K562 (cell line): ENCODE measurements around the gene PRDM16. TPM values are rescaled to one million over a fixed set of nuclear protein-coding genes. Genes with fewer than 3 reads are reported as not detected.

ENCODE experiments used
- ATAC-seq: fragments of 200-7000 bp; cut with Tn5 transposase; 3 replicates; pipeline ENCODE4 v1.9.1; 2020; ENCODE audit warnings: moderate library complexity
- BruUV-seq: library from RNA; stranded (reverse); fragments of 400-500 nt; replicated peaks from 2 replicates; lab custom pipeline; 2021; lab: Mats Ljungman, UMichigan
- CTCF ChIA-PET: fragments of 300-600 bp; formaldehyde crosslinking; extraction: SDS; loops from one replicate; lab custom pipeline; 2021; ENCODE audit warnings: low intra/inter-chr PET ratio; lab: Yijun Ruan, JAX
- POLR2A ChIA-PET: fragments of 300-600, 350-650 bp; sonication (Branson Sonifier 250); formaldehyde crosslinking; extraction: SDS; loops from one replicate; lab custom pipeline; 2021; ENCODE audit warnings: antibody characterized with exemption, inconsistent platforms; lab: Yijun Ruan, JAX
- DNase-seq, 4 experiments: peaks; one replicate each; pipeline versions ENCODE4 v3.0.0 to v3.0.0-alpha.2; 2011 to 2018; ENCODE audit warnings: low spot score in 3 of 4, mixed read lengths in 3 of 4; ENCODE audit errors: extremely low read depth in 1 of 4
- FAIRE-seq: peaks from 2 replicates; lab custom pipeline; 2011; peaks lifted over from hg19 to GRCh38; lab: Jason Lieb, UNC
- H2AFZ ChIP-seq: 2 replicates; pipeline ENCODE4 v1.6.0; 2011; ENCODE audit warnings: low read depth, low read length, control low read depth, inconsistent platforms
- H3K27ac ChIP-seq: fragments of 200-600 bp; 3 replicates; pipeline ENCODE4 v1.8.0; 2011; ENCODE audit warnings: low read depth, mild to moderate bottlenecking, control low read depth, inconsistent platforms, low read length, moderate library complexity, mixed read lengths; ENCODE audit errors: extremely low read depth
- H3K27me3 ChIP-seq, 2 experiments: fragments of 300-600 bp in 1 of 2; 2 replicates in 1 of 2; 3 replicates in 1 of 2; pipeline versions ENCODE4 v1.6.0 to v1.8.0; 2011; ENCODE audit warnings: inconsistent platforms in 2 of 2, low read length in 2 of 2, mild to moderate bottlenecking in 1 of 2, mixed read lengths in 1 of 2, moderate library complexity in 1 of 2; ENCODE audit not compliant: control insufficient read depth in 2 of 2, insufficient read depth in 2 of 2
- H3K36me3 ChIP-seq: fragments of 300-600 bp; 3 replicates; pipeline ENCODE4 v1.8.0; 2011; ENCODE audit warnings: mild to moderate bottlenecking, low read length, inconsistent platforms; ENCODE audit not compliant: control insufficient read depth, insufficient read depth
- H3K4me1 ChIP-seq, 2 experiments: fragments of 200-600 bp in 1 of 2; replicated peaks in 1 of 2; 2 replicates in 1 of 2; 3 replicates in 1 of 2; pipeline versions ENCODE4 v1.5.1 to v1.8.0; 2011; ENCODE audit warnings: inconsistent platforms in 2 of 2, low read length in 2 of 2, mild to moderate bottlenecking in 1 of 2, mixed read lengths in 1 of 2, moderate library complexity in 1 of 2; ENCODE audit not compliant: control insufficient read depth in 2 of 2, insufficient read depth in 2 of 2
- H3K4me2 ChIP-seq: 2 replicates; pipeline ENCODE4 v1.6.1; 2011; ENCODE audit warnings: low read length, control low read depth, inconsistent platforms, mixed read lengths; ENCODE audit not compliant: insufficient read depth
- H3K4me3 ChIP-seq: fragments of 200-600 bp; sonication (generic), shearing (Covaris generic); 2 replicates; pipeline ENCODE4 v1.5.1; 2016; ENCODE audit warnings: control low read depth, inconsistent platforms
- H3K79me2 ChIP-seq: fragments of 200-600 bp; 3 replicates; pipeline ENCODE4 v1.8.0; 2011; ENCODE audit warnings: low read length, inconsistent platforms; ENCODE audit not compliant: control insufficient read depth, insufficient read depth
- H3K9ac ChIP-seq, 2 experiments: 2 replicates each; pipeline versions ENCODE4 v1.6.0 to v1.6.1; 2011; ENCODE audit warnings: low read depth in 2 of 2, low read length in 2 of 2, control low read depth in 1 of 2, inconsistent platforms in 1 of 2, mild to moderate bottlenecking in 1 of 2, mixed read lengths in 1 of 2; ENCODE audit not compliant: insufficient read depth in 1 of 2
- H3K9me1 ChIP-seq: one replicate; pipeline ENCODE4 v1.6.0; 2011; ENCODE audit warnings: inconsistent platforms, mild to moderate bottlenecking, low read length, moderate library complexity; ENCODE audit not compliant: control insufficient read depth, insufficient read depth
- H3K9me3 ChIP-seq: replicated peaks from 2 replicates; pipeline ENCODE4 v1.5.1; 2011; ENCODE audit warnings: low read depth, low read length, inconsistent platforms; ENCODE audit not compliant: control insufficient read depth, insufficient read depth
- H4K20me1 ChIP-seq: replicated peaks from 2 replicates; pipeline ENCODE4 v1.6.1; 2011; ENCODE audit warnings: low read length, inconsistent platforms, mixed read lengths; ENCODE audit not compliant: control insufficient read depth, insufficient read depth
- BHLHE40 ChIP-seq: IDR thresholded peaks from 2 replicates; pipeline ENCODE4 v1.6.1; 2011; ENCODE audit warnings: low read length, improper control_type of control experiment
- CXXC5 ChIP-seq: fragments of 250-450 bp; sonication (Bioruptor Pico); IDR thresholded peaks from 2 replicates; pipeline ENCODE4 v1.8.0; 2022; ENCODE audit warnings: inconsistent platforms, mild to moderate bottlenecking, moderate library complexity
- HIVEP1 ChIP-seq: fragments of 250-450 bp; sonication (Bioruptor Pico); IDR thresholded peaks from 2 replicates; pipeline ENCODE4 v1.4.0; 2020; ENCODE audit warnings: mild to moderate bottlenecking
- MAFK ChIP-seq: IDR thresholded peaks from 2 replicates; pipeline ENCODE4 v1.6.1; 2011; ENCODE audit warnings: low read length, improper control_type of control experiment
- TAF7 ChIP-seq: fragments of 450-650 bp; IDR thresholded peaks from 2 replicates; pipeline ENCODE4 v1.6.1; 2016; ENCODE audit warnings: missing genetic modification characterization, missing compliant biosample characterization
- ZNF436 ChIP-seq: fragments of 250-450, 450-650 bp; sonication (Bioruptor Pico); formaldehyde crosslinking; IDR thresholded peaks from 2 replicates; pipeline ENCODE4 v1.7.0; 2020; ENCODE audit warnings: mild to moderate bottlenecking
- WGBS: fragments of 100-300 bp; shearing (Covaris generic); methylation state at CpG from one replicate; pipeline ENCODE4 v1.1.6; 2016; ENCODE audit warnings: low coverage, mixed read lengths; ENCODE audit not compliant: insufficient coverage; ENCODE audit errors: missing lambda C conversion rate; 5-methylcytosine and 5-hydroxymethylcytosine counted together
- in situ Hi-C: fragments of 300-500 bp; cut with MboI; formaldehyde crosslinking; loops from 4 replicates; pipeline ENCODE4 v1.15.0; 2018; ENCODE audit warnings: inconsistent platforms, mixed read lengths
- intact Hi-C: fragments of 100-400 bp; cut with micrococcal nuclease; formaldehyde crosslinking; loops from 2 replicates; pipeline ENCODE4 v1.14.2; 2022
- polyA plus RNA-seq, 8 experiments: library from polyadenylated mRNA; depleted of rRNA in 4 of 8; stranded (reverse) in 5 of 8; unstranded in 3 of 8; fragments of >200 nt; fragmentation: Nextera tagmentation in 2 of 8; fragmentation: Illumina TruSeq in 1 of 8; extraction: Ambion mirVana in 2 of 8; extraction: Trizol in 1 of 8; gene quantifications; 2 replicates each; pipeline versions ENCODE4 v1.2.1 to v1.2.3, GENCODE V29; 2011 to 2014; ENCODE audit warnings: inconsistent platforms in 1 of 8, missing spikeins in 1 of 8
- total RNA-seq, 7 experiments: library from RNA; depleted of rRNA in 6 of 7; stranded (reverse); fragments of >200 nt in 6 of 7; fragmentation: Illumina TruSeq in 2 of 7; extraction: Trizol in 2 of 7; gene quantifications; 2 replicates each; pipeline versions ENCODE4 v1.2.1 to v1.2.3, GENCODE V29; 2011 to 2021; ENCODE audit warnings: low replicate concordance in 1 of 7
- TF ChIP-seq, protein P1 (sequence below): fragments of 450-650 bp; IDR thresholded peaks from 2 replicates; pipeline ENCODE4 v1.6.1; 2016; ENCODE audit warnings: low read depth, mild to moderate bottlenecking, moderate library complexity

PRDM16 gene
- total and polyA plus RNA-seq, 9 of the 15 experiments (the other 6 are each of a cell fraction or from before 2014, with no cell fraction given) = 0.10 to 0.27 TPM; not detected in 7

DNA sequence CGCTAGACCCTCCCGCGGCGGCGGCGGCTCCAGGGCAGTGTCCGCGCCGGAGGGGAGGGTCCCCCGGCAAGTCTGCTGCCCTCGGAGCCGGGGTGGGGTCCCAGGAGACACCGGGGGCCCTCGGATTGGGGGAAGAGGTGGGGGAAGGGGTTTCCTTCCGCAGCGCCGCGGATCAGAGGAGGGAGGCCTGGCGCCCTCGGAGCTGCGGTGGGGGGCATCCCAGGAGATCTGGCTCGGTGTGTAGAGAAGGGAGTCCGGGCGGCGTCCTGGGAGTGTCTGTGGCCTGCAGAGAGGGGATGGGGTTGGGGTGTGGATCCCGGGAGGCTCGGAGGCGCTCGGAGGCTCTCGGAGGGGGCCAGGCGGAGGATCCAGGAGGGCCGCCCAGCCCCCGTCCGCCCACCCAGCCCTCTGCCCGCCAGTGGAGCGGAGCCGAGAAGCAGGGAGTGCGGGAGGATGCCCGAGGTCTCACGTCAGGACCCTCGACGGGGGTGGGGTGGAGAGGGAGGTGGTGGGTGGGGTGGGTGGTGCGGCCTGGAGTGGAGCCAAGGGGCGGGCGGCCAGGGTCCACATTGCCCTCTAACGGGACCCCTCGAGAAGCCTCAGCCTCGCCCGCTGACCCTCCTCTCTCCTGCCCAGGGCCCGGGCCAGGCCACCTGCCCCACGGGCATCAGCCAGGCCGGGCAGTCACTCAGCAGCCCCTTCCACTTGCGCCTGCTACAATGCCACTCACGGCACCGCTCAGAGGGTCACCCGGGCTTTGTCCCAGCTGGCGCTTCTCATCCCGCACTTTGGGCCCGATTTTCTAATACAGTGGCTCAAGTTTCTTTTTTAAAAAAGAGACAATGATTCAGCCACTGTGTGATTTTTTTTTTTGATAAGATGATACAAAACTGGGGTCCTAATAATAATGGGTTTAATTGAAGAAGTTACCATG lies 325.3 kb downstream of the PRDM16 start:
- Histone ChIP-seq H3K4me3 (no peak overlapping the region), H4K20me1 (0 out of 2 replicates have a peak, but pooled peaks cover 7% of the 10 kb centered on the region), H3K79me2 (no peaks in the 10 kb centered on the region), H3K9me3 (no peaks in the 10 kb centered on the region), H3K4me2 (no peak overlapping the region), H3K9ac (no peak overlapping the region), H3K27ac (no peak overlapping the region), H3K36me3 (no peaks in the 10 kb centered on the region), H3K27me3 (peaks cover 78 to 87% of the 10 kb centered on the region in 2 experiments), H2AFZ (no peak overlapping the region), H3K4me1 (peaks cover 0 to 10% of the 10 kb centered on the region in 2 experiments; a peak in 2 of 5 replicates), H3K9me1 (no peaks in the 10 kb centered on the region)
- TF ChIP-seq HIVEP1 (no peak), MAFK (no peak), ZNF436 (CRISPR knock-in tag) (no peak), BHLHE40 (no peak), TAF7 (no peak), CXXC5 (no peak)
- TF ChIP-seq, protein P1, sequence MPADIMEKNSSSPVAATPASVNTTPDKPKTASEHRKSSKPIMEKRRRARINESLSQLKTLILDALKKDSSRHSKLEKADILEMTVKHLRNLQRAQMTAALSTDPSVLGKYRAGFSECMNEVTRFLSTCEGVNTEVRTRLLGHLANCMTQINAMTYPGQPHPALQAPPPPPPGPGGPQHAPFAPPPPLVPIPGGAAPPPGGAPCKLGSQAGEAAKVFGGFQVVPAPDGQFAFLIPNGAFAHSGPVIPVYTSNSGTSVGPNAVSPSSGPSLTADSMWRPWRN = no peak
- POLR2A ChIA-PET = interaction anchor here (0.5 kb wide), 1 partner anchor 8 kb away, joined by 3 read pairs; no protein-coding TSS in a partner anchor
- CTCF ChIA-PET = no interaction called here
- no peak for ATAC-seq
- DNase-seq = no peak
- WGBS = 11% methylated on average over 52 of the region's 59 CpGs
- intact Hi-C loops (no loop called here), in situ Hi-C loops (no loop called here)
- no TSS peak for BruUV-seq
- no peak for FAIRE-seq
